MCF 10A (cell line): ENCODE data around the gene PSMC2. TPM values are rescaled to one million over a fixed set of nuclear protein-coding genes. Genes with fewer than 3 reads are reported as not detected.

Experiments used
- BruUV-seq: library from RNA; stranded (reverse); fragments of 400-500 nt; replicated peaks from 2 replicates; lab custom pipeline; 2021; lab: Mats Ljungman, UMichigan
- CTCF ChIA-PET: fragments of 300-600 bp; sonication (Branson Sonifier 250); formaldehyde crosslinking; extraction: SDS; loops from one replicate; lab custom pipeline; 2021; ENCODE audit warnings: antibody characterized with exemption, inconsistent platforms; lab: Yijun Ruan, JAX
- POLR2A ChIA-PET: fragments of 300-600, 350-650 bp; sonication (Branson Sonifier 250); formaldehyde crosslinking; extraction: SDS; loops from one replicate; lab custom pipeline; 2020; ENCODE audit warnings: antibody characterized with exemption, inconsistent platforms; lab: Yijun Ruan, JAX
- DNase-seq: peaks from one replicate; pipeline ENCODE4 v3.0.0-alpha.2; 2018; ENCODE audit not compliant: unreplicated experiment
- H3K27ac Mint-ChIP-seq: one replicate; pipeline ENCODE4 v1.8.0; 2022; ENCODE audit warnings: mild to moderate bottlenecking, low read depth, mixed read lengths; ENCODE audit not compliant: unreplicated experiment
- H3K27me3 Mint-ChIP-seq: one replicate; pipeline ENCODE4 v1.8.0; 2022; ENCODE audit warnings: mixed read lengths; ENCODE audit not compliant: insufficient read depth, unreplicated experiment
- H3K36me3 Mint-ChIP-seq: one replicate; pipeline ENCODE4 v1.8.0; 2022; ENCODE audit warnings: mild to moderate bottlenecking, moderate library complexity, mixed read lengths; ENCODE audit not compliant: insufficient read depth, unreplicated experiment
- H3K4me1 Mint-ChIP-seq: one replicate; pipeline ENCODE4 v1.8.0; 2022; ENCODE audit warnings: mixed read lengths; ENCODE audit not compliant: insufficient read depth, unreplicated experiment
- H3K4me3 Mint-ChIP-seq: one replicate; pipeline ENCODE4 v1.8.0; 2022; ENCODE audit warnings: mild to moderate bottlenecking, moderate library complexity, mixed read lengths; ENCODE audit not compliant: unreplicated experiment
- H3K9me3 Mint-ChIP-seq: one replicate; pipeline ENCODE4 v1.8.0; 2022; ENCODE audit warnings: mixed read lengths; ENCODE audit not compliant: unreplicated experiment
- intact Hi-C: fragments of 100-400 bp; cut with micrococcal nuclease; formaldehyde crosslinking; loops from 2 replicates; pipeline ENCODE4 v1.14.1; 2022
- total RNA-seq: library from RNA; stranded (reverse); gene quantifications from 2 replicates; pipeline ENCODE4 v1.2.3, GENCODE V29; 2022
- TF ChIP-seq, protein P1 (sequence below): fragments of 200-600 bp; IDR thresholded peaks from one replicate; pipeline ENCODE4 v1.8.0; 2022; ENCODE audit warnings: antibody characterized with exemption, mild to moderate bottlenecking; ENCODE audit not compliant: unreplicated experiment

Gene PSMC2
- total RNA-seq, 1 experiment from 2014 or later: 98.8 TPM

DNA sequence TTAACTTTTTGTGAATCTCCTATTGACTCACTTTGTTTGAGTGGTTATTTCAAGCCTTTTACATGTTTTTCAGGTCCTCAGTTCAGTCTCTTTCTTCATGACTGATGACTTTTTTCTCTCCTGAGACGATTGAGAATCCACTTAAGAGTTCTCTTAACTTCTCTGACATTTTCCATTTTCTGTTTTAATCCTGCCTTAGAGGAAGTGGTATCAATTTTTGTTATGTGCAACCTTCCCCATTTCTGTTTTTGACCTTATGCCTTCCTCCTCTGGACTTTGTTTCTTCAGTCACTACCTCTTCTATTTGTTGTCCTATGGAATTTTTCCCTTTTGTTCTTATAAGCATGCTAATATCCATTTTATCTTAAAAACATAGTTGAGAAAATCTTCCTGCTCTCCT is 2.4 kb downstream of the PSMC2 start:
- Mint-ChIP-seq H3K36me3 (peaks cover 23% of the 10 kb centered on the region), H3K27me3 (no peaks in the 10 kb centered on the region), H3K9me3 (no peaks in the 10 kb centered on the region), H3K4me1 (peaks cover 31% of the 10 kb centered on the region), H3K4me3 (peak overlapping the region; percentile 35), H3K27ac (no peak overlapping the region)
- ChIA-PET CTCF (interaction anchor here (0.6 to 0.7 kb wide), 2 partner anchors 44 to 61 kb away, joined by 3 read pairs; no protein-coding TSS in a partner anchor), POLR2A (interaction anchor here (3.4 kb wide), 1 partner anchor 9 kb away, joined by 14 read pairs; no protein-coding TSS in a partner anchor)
- DNase-seq: no peak
- BruUV-seq: no TSS peak
- intact Hi-C loops: loop anchor here (10.0 kb wide), 1 partner anchor 55 kb away; the partner anchor contains the start of gene PMPCB
- TF ChIP-seq, protein P1, sequence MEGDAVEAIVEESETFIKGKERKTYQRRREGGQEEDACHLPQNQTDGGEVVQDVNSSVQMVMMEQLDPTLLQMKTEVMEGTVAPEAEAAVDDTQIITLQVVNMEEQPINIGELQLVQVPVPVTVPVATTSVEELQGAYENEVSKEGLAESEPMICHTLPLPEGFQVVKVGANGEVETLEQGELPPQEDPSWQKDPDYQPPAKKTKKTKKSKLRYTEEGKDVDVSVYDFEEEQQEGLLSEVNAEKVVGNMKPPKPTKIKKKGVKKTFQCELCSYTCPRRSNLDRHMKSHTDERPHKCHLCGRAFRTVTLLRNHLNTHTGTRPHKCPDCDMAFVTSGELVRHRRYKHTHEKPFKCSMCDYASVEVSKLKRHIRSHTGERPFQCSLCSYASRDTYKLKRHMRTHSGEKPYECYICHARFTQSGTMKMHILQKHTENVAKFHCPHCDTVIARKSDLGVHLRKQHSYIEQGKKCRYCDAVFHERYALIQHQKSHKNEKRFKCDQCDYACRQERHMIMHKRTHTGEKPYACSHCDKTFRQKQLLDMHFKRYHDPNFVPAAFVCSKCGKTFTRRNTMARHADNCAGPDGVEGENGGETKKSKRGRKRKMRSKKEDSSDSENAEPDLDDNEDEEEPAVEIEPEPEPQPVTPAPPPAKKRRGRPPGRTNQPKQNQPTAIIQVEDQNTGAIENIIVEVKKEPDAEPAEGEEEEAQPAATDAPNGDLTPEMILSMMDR: no peak

DNA sequence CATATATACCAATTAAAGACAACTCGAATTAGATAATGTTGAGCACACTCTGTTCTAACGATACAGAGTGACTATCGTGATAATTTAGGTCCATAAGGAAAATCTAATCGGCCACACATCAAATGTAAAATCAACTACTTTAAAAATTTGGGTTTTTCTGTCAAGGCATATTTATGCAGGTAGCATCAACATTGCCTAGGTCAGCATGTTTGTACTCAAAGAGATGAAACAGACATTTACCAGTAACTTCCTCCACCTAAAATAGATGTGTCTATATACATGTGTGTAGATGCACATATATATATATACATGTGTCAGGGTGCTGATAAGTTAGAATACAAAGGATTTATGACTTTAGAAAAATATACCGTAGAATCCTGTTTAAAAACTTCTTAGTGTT is 22.0 kb downstream of the PSMC2 start:
- Mint-ChIP-seq H3K27me3 (peaks cover 20% of the 10 kb centered on the region), H3K4me1 (no peaks in the 10 kb centered on the region), H3K4me3 (no peak overlapping the region), H3K36me3 (peaks cover 53% of the 10 kb centered on the region), H3K9me3 (no peaks in the 10 kb centered on the region), H3K27ac (no peak overlapping the region)
- TF ChIP-seq, protein P1: no peak
- no peak for DNase-seq
- ChIA-PET POLR2A (no interaction called here), CTCF (no interaction called here)
- no TSS peak for BruUV-seq
- intact Hi-C loops: no loop called here

DNA sequence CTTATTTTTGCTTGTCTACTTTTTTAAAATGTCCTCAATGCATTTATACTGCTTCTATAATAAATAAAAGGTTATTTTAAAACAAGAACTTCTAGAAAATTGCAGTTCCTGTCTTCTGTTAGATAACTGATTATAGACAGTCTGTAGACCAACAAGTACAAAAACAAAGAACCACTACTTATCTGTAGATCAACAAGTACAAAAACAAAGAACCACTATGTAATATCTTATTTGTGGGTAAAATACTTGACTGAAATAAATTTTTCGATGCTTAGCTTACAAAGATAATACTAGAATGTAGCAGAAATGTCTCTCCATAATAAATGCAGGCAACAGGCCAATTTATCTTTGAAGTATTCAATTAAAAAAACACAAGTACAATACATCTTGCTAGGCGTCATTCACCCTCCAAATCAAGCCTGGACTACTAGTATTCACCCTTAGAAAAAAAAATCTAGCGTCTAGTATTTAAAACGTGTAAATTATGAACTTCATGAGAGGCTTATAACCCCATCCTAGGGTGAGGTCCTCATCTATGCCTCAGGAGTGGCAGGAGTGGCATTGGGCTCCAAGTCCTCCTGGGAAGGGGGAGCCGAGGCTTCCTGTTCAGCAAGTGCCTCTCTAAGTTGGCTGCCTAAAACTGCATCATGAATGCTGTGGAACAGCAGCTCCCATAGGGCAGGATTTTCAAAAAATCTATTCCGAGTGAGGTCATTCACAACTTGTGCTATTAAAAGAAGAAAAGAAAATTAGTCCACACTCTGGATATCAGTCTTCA is 26.6 kb downstream of the PSMC2 start:
- DNase-seq: no peak
- BruUV-seq: no TSS peak
- Mint-ChIP-seq H3K4me3 (no peak overlapping the region), H3K4me1 (no peaks in the 10 kb centered on the region), H3K27me3 (peaks cover 39% of the 10 kb centered on the region), H3K9me3 (no peaks in the 10 kb centered on the region), H3K36me3 (peaks cover 7% of the 10 kb centered on the region), H3K27ac (no peak overlapping the region)
- TF ChIP-seq, protein P1: no peak
- CTCF ChIA-PET: interaction anchor here (0.6 kb wide), 2 partner anchors 9 to 32 kb away, joined by 3 read pairs; no protein-coding TSS in a partner anchor
- POLR2A ChIA-PET: no interaction called here
- intact Hi-C loops: no loop called here

DNA sequence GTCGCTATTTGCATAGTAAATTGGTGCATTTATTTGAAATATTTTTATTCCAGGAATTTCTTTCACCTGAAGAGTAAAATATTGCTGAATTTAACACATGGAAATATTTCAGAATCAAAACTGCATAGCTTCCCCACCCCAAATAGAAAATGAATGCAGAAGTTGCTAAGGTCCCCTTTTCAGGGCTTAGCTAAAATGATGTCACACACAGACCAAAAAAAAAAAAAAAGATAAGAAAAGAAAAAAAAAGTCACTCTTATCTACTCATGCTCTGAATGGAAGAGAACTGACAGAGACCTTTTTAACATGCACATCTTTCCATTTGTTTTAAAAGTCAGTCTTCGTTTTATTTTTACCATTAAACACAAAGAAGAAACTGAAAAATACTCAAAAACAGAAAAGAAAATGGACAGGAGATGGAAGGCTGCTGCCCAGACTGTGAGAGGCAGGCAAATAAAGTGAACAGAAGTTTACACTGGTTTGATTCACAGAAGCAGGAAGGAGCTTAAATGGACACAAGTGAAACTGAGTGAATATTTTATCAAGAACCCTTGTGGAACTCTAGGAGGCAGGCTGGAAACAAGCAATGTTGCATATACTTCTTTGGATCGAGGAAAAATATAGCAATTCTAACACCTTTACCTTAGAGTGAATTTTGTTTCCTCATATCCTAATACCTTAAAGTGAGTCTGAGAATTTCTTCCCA is 32.0 kb downstream of the PSMC2 start:
- H3K4me1 Mint-ChIP-seq: no peaks in the 10 kb centered on the region
- H3K27ac Mint-ChIP-seq: no peak overlapping the region
- DNase-seq: no peak
- TF ChIP-seq, protein P1: no peak
- intact Hi-C loops: no loop called here
- H3K36me3 Mint-ChIP-seq: no peaks in the 10 kb centered on the region
- H3K27me3 Mint-ChIP-seq: peaks cover 29% of the 10 kb centered on the region
- POLR2A ChIA-PET: interaction anchor here (0.6 kb wide), 2 partner anchors 26 to 1276 kb away, joined by 3 read pairs; no protein-coding TSS in a partner anchor
- BruUV-seq: no TSS peak
- CTCF ChIA-PET: interaction anchor here (0.6 kb wide), 1 partner anchor 100 kb away, joined by 3 read pairs; no protein-coding TSS in a partner anchor
- no peak overlapping the region for H3K4me3 Mint-ChIP-seq
- H3K9me3 Mint-ChIP-seq: no peaks in the 10 kb centered on the region
